Measurements from ENCODE around the gene CNIH3.

DNA sequence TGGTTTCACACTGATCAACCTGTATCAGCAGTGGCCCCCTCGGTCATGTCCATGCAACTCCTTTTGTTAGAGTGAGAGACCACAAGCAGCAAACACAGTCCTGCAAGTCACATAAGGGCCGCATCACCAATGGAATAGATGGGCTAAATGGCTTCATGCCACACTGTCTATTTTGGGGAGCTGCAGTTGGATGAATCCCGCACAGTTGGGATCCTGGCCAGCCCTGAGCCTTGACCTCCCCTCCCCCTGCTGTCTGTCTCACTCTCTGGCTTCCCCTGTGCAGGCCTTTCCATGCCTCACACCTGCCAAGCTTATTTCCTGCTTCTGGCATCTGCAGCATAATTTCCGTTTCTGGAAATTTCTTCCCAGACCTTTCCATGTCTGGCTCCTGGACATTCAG, 57.0 kb downstream of the CNIH3 start:
- TF ChIP-seq POLR2A (IDR thresholded peaks at IDR 0.05; ENCODE audit: low read depth, low read length) = no peak
- TF ChIP-seq, protein P1, sequence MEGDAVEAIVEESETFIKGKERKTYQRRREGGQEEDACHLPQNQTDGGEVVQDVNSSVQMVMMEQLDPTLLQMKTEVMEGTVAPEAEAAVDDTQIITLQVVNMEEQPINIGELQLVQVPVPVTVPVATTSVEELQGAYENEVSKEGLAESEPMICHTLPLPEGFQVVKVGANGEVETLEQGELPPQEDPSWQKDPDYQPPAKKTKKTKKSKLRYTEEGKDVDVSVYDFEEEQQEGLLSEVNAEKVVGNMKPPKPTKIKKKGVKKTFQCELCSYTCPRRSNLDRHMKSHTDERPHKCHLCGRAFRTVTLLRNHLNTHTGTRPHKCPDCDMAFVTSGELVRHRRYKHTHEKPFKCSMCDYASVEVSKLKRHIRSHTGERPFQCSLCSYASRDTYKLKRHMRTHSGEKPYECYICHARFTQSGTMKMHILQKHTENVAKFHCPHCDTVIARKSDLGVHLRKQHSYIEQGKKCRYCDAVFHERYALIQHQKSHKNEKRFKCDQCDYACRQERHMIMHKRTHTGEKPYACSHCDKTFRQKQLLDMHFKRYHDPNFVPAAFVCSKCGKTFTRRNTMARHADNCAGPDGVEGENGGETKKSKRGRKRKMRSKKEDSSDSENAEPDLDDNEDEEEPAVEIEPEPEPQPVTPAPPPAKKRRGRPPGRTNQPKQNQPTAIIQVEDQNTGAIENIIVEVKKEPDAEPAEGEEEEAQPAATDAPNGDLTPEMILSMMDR (conservative IDR thresholded peaks at IDR 0.05; ENCODE audit: low read depth, low read length) = no peak
- TF ChIP-seq MAZ (IDR thresholded peaks at IDR 0.05; ENCODE audit: borderline replicate concordance, low read depth, low read length) = no peak
- no peak for TF ChIP-seq CHD1 (IDR thresholded peaks at IDR 0.05; ENCODE audit: low read depth, low read length)
- TF ChIP-seq, protein P2, sequence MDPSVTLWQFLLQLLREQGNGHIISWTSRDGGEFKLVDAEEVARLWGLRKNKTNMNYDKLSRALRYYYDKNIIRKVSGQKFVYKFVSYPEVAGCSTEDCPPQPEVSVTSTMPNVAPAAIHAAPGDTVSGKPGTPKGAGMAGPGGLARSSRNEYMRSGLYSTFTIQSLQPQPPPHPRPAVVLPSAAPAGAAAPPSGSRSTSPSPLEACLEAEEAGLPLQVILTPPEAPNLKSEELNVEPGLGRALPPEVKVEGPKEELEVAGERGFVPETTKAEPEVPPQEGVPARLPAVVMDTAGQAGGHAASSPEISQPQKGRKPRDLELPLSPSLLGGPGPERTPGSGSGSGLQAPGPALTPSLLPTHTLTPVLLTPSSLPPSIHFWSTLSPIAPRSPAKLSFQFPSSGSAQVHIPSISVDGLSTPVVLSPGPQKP (IDR thresholded peaks at IDR 0.05; ENCODE audit: borderline replicate concordance, low read depth, low read length) = no peak
- no peak for TF ChIP-seq MAFK (IDR thresholded peaks at IDR 0.05; ENCODE audit: low read depth, low read length)
- TF ChIP-seq BHLHE40 (IDR thresholded peaks at IDR 0.05; ENCODE audit: low read depth, low read length) = no peak
- no peak for TF ChIP-seq SMC3 (IDR thresholded peaks at IDR 0.05; ENCODE audit: low read depth, low read length)
- TF ChIP-seq RAD21 (IDR thresholded peaks at IDR 0.05; ENCODE audit: low read length) = no peak
- no peak for TF ChIP-seq MXI1 (IDR thresholded peaks at IDR 0.05; ENCODE audit: borderline replicate concordance, low read depth, low read length)
- TF ChIP-seq RCOR1 (IDR thresholded peaks at IDR 0.05; ENCODE audit: insufficient replicate concordance, low read length) = no peak
- no peak for TF ChIP-seq RFX5 (IDR thresholded peaks at IDR 0.05; ENCODE audit: low read depth, low read length)
- TF ChIP-seq FOS (IDR thresholded peaks at IDR 0.05; ENCODE audit: low read depth, low read length) = no peak
- TF ChIP-seq, protein P3, sequence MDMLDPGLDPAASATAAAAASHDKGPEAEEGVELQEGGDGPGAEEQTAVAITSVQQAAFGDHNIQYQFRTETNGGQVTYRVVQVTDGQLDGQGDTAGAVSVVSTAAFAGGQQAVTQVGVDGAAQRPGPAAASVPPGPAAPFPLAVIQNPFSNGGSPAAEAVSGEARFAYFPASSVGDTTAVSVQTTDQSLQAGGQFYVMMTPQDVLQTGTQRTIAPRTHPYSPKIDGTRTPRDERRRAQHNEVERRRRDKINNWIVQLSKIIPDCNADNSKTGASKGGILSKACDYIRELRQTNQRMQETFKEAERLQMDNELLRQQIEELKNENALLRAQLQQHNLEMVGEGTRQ (IDR thresholded peaks at IDR 0.05; ENCODE audit: low read depth, low read length) = no peak

Measured in IMR-90 (cell line).